DLD1 (cell line): ENCODE data around the gene ANGPTL2.

ENCODE experiments used
- in situ Hi-C: cut with HindIII; loops from 2 replicates; pipeline ENCODE4 v1.10.0; 2017; ENCODE audit warnings: low sequenced_read_pairs

ANGPTL2 gene

GRCh38 chr9:127137640-127138360, 15.4 kb upstream of the ANGPTL2 start:
- in situ Hi-C loops, result no loop called here

- in situ Hi-C loops, result no loop called here
These were observed 14.6 kb upstream of the ANGPTL2 start for GRCh38 chr9:127136880-127137639.

- in situ Hi-C loops, result no loop called here
These were observed 13.8 kb upstream of the ANGPTL2 start for GRCh38 chr9:127136081-127136879.

GRCh38 chr9:127135056-127135745, 12.8 kb upstream of the ANGPTL2 start:
- in situ Hi-C loops, result no loop called here

- in situ Hi-C loops, result no loop called here
These were observed 11.3 kb upstream of the ANGPTL2 start for GRCh38 chr9:127133739-127134167.

- in situ Hi-C loops, result no loop called here
These were observed 10.6 kb upstream of the ANGPTL2 start for GRCh38 chr9:127132921-127133647.

- in situ Hi-C loops, result no loop called here
These were observed 9.9 kb upstream of the ANGPTL2 start for GRCh38 chr9:127132375-127132774.

GRCh38 chr9:127131871-127132270, 9.4 kb upstream of the ANGPTL2 start:
- in situ Hi-C loops, result no loop called here

- in situ Hi-C loops, result no loop called here
These were observed 8.5 kb upstream of the ANGPTL2 start for GRCh38 chr9:127130661-127131538.

- in situ Hi-C loops, result no loop called here
These were observed 7.8 kb upstream of the ANGPTL2 start for GRCh38 chr9:127130235-127130634.

- in situ Hi-C loops, result no loop called here
These were observed 7.3 kb upstream of the ANGPTL2 start for GRCh38 chr9:127129718-127130085.

- in situ Hi-C loops, result no loop called here
These were observed 6.8 kb upstream of the ANGPTL2 start for GRCh38 chr9:127129073-127129717.

GRCh38 chr9:127128341-127129072, 6.1 kb upstream of the ANGPTL2 start:
- in situ Hi-C loops, result no loop called here

GRCh38 chr9:127126971-127127370, 4.5 kb upstream of the ANGPTL2 start:
- in situ Hi-C loops, result no loop called here

- in situ Hi-C loops, result no loop called here
These were observed 2.4 kb upstream of the ANGPTL2 start for GRCh38 chr9:127124792-127125191.

GRCh38 chr9:127124111-127124531, 1.7 kb upstream of the ANGPTL2 start:
- in situ Hi-C loops, result no loop called here

- in situ Hi-C loops, result no loop called here
These were observed 842 bp upstream of the ANGPTL2 start for GRCh38 chr9:127123064-127123890.
